Measurements from ENCODE around the gene RFX4. TPM values are rescaled to one million over a fixed set of nuclear protein-coding genes. Genes with fewer than 3 reads are reported as not detected.

Gene RFX4
- total RNA-seq, 4 donors from 2014 or later = not detected

DNA sequence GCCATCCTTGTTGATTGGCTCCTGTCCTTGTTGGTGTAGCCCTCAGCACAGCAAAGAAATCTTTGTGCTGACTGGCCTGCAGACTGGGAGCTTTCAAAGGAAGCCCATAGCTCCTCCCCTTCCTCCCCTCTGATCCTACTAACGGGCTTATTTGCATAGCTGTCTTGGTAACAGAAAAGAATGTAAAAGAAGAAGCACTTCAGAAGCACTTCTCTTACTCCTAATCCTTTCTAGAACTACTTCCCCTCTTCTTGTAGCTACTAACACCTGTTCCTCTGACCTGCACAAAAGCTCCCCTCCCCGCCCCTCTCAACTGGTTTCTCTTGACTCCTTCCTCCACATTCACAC, 177.4 kb downstream of the RFX4 start:
- peak overlapping the region in 3 of 4 donors; percentile 5 to 68 (median 53) for H3K27ac ChIP-seq
- no peaks in the 10 kb centered on the region for H3K27me3 ChIP-seq
- TF ChIP-seq, protein P1, sequence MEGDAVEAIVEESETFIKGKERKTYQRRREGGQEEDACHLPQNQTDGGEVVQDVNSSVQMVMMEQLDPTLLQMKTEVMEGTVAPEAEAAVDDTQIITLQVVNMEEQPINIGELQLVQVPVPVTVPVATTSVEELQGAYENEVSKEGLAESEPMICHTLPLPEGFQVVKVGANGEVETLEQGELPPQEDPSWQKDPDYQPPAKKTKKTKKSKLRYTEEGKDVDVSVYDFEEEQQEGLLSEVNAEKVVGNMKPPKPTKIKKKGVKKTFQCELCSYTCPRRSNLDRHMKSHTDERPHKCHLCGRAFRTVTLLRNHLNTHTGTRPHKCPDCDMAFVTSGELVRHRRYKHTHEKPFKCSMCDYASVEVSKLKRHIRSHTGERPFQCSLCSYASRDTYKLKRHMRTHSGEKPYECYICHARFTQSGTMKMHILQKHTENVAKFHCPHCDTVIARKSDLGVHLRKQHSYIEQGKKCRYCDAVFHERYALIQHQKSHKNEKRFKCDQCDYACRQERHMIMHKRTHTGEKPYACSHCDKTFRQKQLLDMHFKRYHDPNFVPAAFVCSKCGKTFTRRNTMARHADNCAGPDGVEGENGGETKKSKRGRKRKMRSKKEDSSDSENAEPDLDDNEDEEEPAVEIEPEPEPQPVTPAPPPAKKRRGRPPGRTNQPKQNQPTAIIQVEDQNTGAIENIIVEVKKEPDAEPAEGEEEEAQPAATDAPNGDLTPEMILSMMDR (IDR thresholded peaks at IDR 0.05 in 4 of 5, conservative IDR thresholded peaks at IDR 0.05 in 1 of 5) = no peak
- TF ChIP-seq POLR2A (IDR thresholded peaks at IDR 0.05) = no peak
- H3K4me1 ChIP-seq = peaks cover 9 to 24% of the 10 kb centered on the region in 2 donors
- H3K36me3 ChIP-seq = no peaks in the 10 kb centered on the region
- DNase-seq (no peak), ATAC-seq (peak in 1 of 2 donors; percentile 15)
- H3K9me3 ChIP-seq = no peaks in the 10 kb centered on the region
- intact Hi-C loops (cut with DNase I; ENCODE audit: low total_unique reads) (no loop called here), in situ Hi-C loops (cut with MboI; ENCODE audit: low sequenced_read_pairs in 4 of 4) (no loop called here)
- H3K4me3 ChIP-seq = no peak overlapping the region

DNA sequence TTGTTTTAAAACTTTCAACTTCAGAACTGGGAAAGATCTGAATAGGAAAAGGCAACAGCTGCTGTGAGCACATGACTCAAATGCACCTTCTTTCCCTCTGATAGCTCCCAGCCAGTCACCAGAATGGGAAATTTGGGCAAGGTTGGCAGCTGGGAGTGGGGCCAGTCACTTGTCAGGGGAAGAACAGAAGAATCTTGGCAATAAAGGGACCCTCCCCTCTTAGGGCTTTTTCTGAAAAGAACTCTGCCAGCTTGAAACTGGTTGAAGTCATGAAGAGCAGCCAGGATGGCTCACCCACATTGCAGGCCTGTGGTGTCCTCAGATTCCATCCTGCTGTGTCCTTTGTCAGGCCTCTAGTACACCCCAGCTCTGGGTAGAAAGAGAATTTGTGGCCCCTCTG, 181.4 kb downstream of the RFX4 start:
- Histone ChIP-seq H3K27me3 (no peaks in the 10 kb centered on the region), H3K36me3 (no peaks in the 10 kb centered on the region), H3K4me1 (peaks cover 14 to 17% of the 10 kb centered on the region in 2 donors), H3K27ac (no peak overlapping the region), H3K9me3 (no peaks in the 10 kb centered on the region), H3K4me3 (no peak overlapping the region)
- TF ChIP-seq, protein P1 (IDR thresholded peaks at IDR 0.05 in 4 of 5, conservative IDR thresholded peaks at IDR 0.05 in 1 of 5) = no peak
- TF ChIP-seq POLR2A (IDR thresholded peaks at IDR 0.05) = no peak
- DNase-seq (no peak), ATAC-seq (no peak)
- in situ Hi-C loops (cut with MboI; ENCODE audit: low sequenced_read_pairs in 4 of 4) (no loop called here), intact Hi-C loops (cut with DNase I; ENCODE audit: low total_unique reads) (no loop called here)

DNA sequence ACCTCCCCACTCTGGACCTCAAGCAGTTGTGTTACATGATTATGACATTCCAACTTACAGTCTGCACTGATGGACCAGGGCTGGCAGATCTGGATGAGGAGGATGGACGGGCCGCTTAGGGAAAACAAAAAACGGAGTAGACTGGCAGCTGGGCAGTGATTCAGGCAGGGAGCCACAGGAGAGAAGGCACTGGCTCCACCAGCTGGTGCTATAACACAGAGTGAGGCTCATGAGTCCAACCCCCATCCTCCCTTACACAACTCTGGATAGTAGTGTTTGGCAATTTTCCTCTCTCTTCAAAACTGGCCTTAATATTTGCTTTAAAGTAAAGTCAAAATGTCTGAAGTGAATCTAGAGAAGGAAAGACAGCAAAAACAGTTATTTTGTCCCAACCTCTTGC, 181.9 kb downstream of the RFX4 start:
- DNase-seq (no peak), ATAC-seq (no peak)
- intact Hi-C loops (cut with DNase I; ENCODE audit: low total_unique reads) = no loop called here
- no peaks in the 10 kb centered on the region for H3K27me3 ChIP-seq
- TF ChIP-seq, protein P1 (IDR thresholded peaks at IDR 0.05 in 4 of 5, conservative IDR thresholded peaks at IDR 0.05 in 1 of 5) = no peak
- TF ChIP-seq POLR2A (IDR thresholded peaks at IDR 0.05) = no peak
- H3K27ac ChIP-seq = no peak overlapping the region
- H3K4me1 ChIP-seq = peaks cover 12 to 17% of the 10 kb centered on the region in 2 donors
- H3K4me3 ChIP-seq = no peak overlapping the region
- in situ Hi-C loops (cut with MboI; ENCODE audit: low sequenced_read_pairs in 4 of 4) = no loop called here
- no peaks in the 10 kb centered on the region for H3K36me3 ChIP-seq
- H3K9me3 ChIP-seq = no peaks in the 10 kb centered on the region

DNA sequence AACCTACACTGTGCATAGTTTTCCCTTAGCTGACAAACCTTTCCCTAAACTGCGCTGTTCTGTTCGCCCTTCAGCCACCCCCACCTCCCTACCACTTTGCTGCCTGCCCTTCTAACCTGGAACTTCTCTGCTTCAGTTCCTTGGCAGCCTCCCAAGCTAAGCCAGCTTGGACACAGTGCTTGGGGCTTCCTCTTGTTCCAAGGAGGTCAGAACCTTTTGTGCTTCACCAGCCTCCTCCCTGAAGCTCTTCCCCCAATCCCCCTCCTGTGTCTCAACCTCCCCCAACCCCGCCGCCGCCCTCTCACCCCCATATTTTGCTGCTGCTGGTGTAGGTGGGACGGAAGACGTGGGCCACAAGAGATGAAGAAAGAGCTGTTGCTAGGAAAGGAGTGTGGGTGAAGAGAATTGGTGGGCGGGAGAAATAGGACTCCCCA, 183.6 kb downstream of the RFX4 start:
- intact Hi-C loops (cut with DNase I; ENCODE audit: low total_unique reads) (no loop called here), in situ Hi-C loops (cut with MboI; ENCODE audit: low sequenced_read_pairs in 4 of 4) (no loop called here)
- Histone ChIP-seq H3K27me3 (no peaks in the 10 kb centered on the region), H3K4me3 (no peak overlapping the region), H3K9me3 (no peaks in the 10 kb centered on the region), H3K4me1 (peaks cover 9 to 17% of the 10 kb centered on the region in 2 donors), H3K36me3 (no peaks in the 10 kb centered on the region), H3K27ac (peak overlapping the region in 3 of 4 donors; percentile 1 to 55 (median 29))
- peak in 1 of 2 donors; percentile 32 for DNase-seq
- TF ChIP-seq POLR2A (IDR thresholded peaks at IDR 0.05) = no peak
- TF ChIP-seq, protein P1 (IDR thresholded peaks at IDR 0.05 in 4 of 5, conservative IDR thresholded peaks at IDR 0.05 in 1 of 5) = no peak
- peak; percentile 13 to 51 for ATAC-seq

DNA sequence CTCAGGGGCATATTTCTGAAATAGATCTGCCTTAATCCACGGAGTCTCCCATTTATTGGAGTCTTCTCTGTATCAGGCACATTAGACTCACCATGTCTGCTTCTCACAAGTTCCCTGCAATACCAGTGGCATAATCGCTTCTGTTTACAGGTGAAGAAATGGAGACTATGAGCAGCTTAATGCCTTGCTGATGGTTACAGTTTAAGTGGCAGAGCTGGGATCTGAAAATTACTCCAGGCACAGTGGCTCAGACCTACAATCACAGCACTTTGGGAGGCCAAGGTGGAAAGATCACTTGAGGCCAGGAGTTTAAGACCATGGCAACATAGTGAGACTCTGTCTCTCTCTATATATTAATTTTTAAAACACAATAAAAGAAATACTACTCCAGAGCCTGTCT, 184.4 kb downstream of the RFX4 start:
- intact Hi-C loops (cut with DNase I; ENCODE audit: low total_unique reads) (no loop called here), in situ Hi-C loops (cut with MboI; ENCODE audit: low sequenced_read_pairs in 4 of 4) (no loop called here)
- H3K4me1 ChIP-seq = peaks cover 9 to 17% of the 10 kb centered on the region in 2 donors
- ATAC-seq (no peak), DNase-seq (no peak)
- no peak overlapping the region for H3K4me3 ChIP-seq
- no peaks in the 10 kb centered on the region for H3K36me3 ChIP-seq
- H3K27ac ChIP-seq = peak overlapping the region in 1 of 4 donors; percentile 55
- H3K9me3 ChIP-seq = no peaks in the 10 kb centered on the region
- H3K27me3 ChIP-seq = no peaks in the 10 kb centered on the region
- TF ChIP-seq, protein P1 (IDR thresholded peaks at IDR 0.05 in 4 of 5, conservative IDR thresholded peaks at IDR 0.05 in 1 of 5) = no peak
- TF ChIP-seq POLR2A (IDR thresholded peaks at IDR 0.05) = no peak

Measured in gastrocnemius medialis (tissue), 4 donors.